ENCODE measurements around the gene TMEM39A.

Gene TMEM39A

GRCh38 chr3:119453822-119454221 is 9.6 kb downstream of the TMEM39A start:
- no peak for DNase-seq

- DNase-seq = no peak
Measured at GRCh38 chr3:119444590-119444989, 18.8 kb downstream of the TMEM39A start.

DNA sequence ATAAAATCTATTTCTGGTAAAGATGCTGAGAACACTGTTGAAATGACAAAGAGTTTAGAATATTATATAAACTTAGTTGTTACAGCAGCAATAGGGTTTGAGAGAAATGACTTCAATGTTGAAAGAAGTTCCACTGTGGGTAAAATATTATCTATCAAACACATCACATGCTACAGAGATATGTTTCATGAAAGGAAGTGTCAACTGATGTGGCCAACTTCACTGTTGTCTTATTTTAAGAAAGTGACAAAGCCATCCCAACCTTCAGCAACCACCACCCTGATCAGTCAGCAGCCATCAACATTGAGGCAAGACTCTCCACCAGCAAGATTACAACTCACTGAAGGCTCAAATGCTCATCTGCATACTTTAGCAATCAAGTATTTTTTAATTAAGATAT is 20.2 kb downstream of the TMEM39A start:
- DNase-seq = no peak

GRCh38 chr3:119437691-119438258 is 25.6 kb downstream of the TMEM39A start:
- DNase-seq = no peak

- DNase-seq = no peak
Measured at GRCh38 chr3:119436977-119437376, 26.4 kb downstream of the TMEM39A start.

DNA sequence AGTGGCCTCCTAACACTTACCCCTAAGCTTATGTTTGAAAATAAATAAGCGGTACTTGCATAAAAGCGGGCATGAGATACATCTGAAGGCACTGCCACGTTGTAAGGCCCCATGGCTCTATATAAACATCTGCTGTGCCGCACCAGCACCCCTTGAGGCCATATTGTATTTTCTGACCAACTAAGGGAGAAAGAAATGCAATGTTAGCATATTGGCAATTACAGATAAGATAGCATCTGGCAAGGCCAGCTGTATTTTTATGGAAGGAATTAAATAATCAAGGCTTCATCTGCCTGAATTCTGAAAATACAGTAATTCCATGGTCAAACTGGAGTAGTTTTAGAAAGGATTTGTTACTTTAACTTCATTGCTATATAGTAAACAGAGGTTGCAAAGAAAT is 28.7 kb downstream of the TMEM39A start:
- no peak for DNase-seq

DNA sequence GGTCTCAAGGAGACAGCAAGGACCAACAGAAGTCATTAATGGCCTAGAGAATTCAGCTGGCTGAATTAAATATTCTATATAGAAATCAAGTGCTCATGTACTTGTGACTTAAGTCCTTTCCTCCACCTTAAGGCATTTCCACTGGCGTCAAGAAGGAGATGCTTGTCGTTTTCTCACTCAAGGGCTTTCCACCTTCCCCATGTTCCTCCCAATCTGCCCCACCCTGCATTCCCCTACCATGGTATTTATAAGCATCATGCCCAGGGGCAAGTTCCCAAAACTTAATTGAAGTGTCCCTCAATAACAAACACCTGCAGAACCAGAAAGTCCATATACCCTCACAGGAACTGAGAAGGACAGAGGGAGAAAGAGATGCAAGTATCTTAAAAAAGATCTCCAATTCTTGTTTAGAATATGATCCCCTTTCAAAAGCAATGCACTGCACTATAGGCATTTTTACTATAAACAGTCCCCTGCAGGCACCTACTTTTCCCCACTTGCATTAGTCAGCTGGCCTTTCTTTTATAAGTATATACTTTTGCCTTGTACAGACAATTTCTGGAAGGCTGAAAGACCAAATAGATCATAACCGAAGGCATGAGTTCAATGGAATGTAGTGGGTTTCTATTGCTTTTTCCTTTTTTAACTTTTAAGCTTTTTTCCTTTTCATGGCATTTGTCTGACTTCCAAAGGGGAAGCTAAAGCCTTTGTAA is 29.6 kb downstream of the TMEM39A start:
- no peak for DNase-seq

- DNase-seq = no peak
Measured at GRCh38 chr3:119428538-119428937, 34.9 kb downstream of the TMEM39A start.

GRCh38 chr3:119427669-119428068 is 35.7 kb downstream of the TMEM39A start:
- no peak for DNase-seq

GRCh38 chr3:119420196-119420595 is 43.2 kb downstream of the TMEM39A start:
- DNase-seq = no peak

DNA sequence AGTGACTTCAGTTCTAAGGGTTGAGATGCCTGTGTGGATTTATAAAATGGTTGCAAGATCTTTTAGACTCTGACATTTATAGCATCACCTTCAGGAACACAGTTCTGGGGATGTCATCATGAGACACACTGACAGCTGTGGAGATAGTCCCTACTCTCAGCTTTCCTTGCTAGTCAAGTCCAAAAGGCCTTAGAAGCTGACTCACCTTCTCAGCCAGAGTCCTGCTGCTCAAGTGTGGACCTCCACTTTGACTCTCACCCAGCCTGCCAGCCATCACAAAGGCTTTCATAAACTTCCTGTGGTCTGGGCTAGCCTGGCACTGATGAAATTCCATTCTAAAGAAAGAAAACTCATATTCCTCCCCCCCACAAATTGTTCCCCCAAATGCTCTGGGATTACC is 44.8 kb downstream of the TMEM39A start:
- DNase-seq = no peak

GRCh38 chr3:119417771-119418512 is 45.5 kb downstream of the TMEM39A start:
- DNase-seq = no peak

DNA sequence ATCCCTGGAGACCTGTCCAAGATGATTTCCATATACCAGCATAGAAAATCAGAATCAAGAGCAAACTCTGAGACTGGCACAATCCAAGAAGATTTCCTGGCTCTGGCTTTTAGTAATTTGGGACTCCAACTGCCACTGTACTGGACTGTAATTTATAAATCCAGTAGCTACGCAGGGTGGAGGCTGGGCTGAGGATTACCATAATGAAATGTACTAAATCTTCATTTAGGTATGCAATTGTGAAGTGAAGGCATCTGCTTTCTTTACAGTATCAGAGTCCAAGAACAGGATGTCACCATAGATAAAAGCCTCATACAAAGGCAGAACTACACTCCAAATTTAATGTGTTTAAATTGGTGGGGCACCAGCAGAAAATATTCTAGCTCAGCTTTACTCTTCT is 46.5 kb downstream of the TMEM39A start:
- no peak for DNase-seq

GRCh38 chr3:119413603-119414280 is 49.7 kb downstream of the TMEM39A start:
- DNase-seq = no peak

DNA sequence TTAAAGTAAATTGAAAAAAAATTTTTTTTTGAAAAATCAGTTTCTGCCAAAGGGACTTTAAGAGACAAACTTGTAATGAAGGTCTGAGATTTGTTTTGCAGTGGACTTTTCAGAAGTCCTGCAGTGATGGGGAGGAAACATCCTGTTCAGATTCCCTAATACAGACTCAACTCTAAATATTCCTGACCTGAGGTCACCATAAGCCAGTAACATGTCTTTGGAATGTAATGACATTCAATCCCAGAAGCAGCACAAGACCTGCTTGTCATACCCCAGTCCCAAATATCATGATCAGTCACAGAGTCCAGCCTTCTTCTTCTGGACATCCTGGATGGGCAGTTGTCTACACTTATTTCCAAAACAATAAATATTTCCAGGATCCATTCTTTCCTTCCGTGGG is 53.6 kb downstream of the TMEM39A start:
- no peak for DNase-seq

DNA sequence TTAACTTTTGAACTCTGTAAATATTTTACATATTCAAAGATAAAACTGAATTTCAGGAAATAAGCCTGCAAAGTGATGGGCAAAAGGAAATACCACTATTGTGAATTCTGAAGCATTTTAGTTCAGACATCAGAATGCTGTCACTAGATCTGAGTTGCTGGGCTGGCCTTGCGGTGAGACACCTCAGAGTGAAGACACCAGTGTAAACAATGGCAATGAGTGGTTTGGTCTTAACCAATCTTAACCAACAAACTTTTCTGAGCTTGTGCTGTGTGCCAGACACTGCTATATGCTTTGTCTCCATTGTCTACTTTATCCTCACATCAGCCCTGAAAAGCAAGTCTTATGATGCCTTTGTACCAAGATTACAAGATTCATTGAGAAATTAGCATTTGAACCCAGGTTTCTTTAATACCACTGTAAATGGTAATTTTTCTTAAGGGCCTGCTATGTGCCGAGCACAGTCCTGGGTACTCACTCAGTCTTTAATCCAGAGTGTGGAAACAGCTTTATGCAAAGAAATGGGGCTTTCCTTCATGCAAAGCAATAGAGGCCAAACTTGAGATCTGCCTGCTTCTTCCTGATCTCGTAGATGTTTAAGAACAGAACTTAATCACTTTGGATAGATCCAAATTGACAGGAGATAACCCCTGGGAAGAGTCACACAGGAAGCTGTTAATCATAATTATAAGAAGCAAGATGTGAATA is 55.0 kb downstream of the TMEM39A start:
- DNase-seq = no peak

DNA sequence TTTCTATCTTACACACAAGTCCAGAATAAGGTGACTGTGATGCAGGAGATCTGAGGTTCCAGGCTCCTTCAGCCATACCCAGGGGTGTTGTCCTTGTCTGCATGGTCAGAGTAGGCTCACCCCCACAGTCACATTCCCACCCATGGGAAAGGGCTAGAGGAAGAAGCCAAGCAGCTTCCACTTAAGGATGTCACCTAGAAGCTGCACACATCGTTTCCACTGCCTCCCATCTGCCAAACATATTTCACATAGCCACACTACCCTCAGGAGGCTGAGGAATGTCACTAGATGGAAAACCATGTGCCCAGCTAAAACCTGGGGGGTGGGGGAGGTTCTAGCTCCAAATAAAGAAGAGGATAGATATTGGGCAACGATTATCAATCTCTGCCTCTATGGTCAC is 58.1 kb downstream of the TMEM39A start:
- no peak for DNase-seq

- DNase-seq = peak; percentile 71
Measured at GRCh38 chr3:119403201-119403600, 60.2 kb downstream of the TMEM39A start.

- DNase-seq = no peak
Measured at GRCh38 chr3:119402791-119403190, 60.6 kb downstream of the TMEM39A start.

GRCh38 chr3:119401503-119402440 is 61.6 kb downstream of the TMEM39A start:
- DNase-seq = no peak

GRCh38 chr3:119401069-119401468 is 62.3 kb downstream of the TMEM39A start:
- DNase-seq = no peak

DNA sequence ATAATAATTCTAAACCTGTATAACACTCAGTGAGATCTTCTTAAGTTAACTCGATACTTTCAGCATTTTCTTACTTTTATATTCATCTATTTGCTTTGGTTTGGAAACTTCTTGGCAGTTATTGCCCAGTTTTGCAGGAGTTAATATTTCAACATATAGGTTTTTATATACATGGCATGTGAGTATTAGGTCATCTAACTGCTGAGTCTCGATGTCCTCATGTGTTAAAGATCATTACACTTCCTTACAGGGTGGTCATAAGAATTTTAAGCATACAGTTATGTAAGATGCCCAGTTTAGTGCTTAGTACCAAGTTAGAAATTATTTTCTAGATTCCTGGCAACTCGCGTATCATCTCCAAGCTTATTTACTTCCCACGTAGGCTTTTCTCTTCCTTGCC is 62.9 kb downstream of the TMEM39A start:
- DNase-seq = no peak

Data from NCI-H524 treated with DMSO at 0.1 percent for 48 hours (cell line).